ENCODE measurements around the gene SUSD4. TPM values are rescaled to one million over a fixed set of nuclear protein-coding genes. Genes with fewer than 3 reads are reported as not detected.

The SUSD4 gene
- total and polyA plus RNA-seq, 2 of the 8 experiments (the other 6 are each of a cell fraction or from before 2014, with no cell fraction given) = 3.9 to 5.2 TPM

DNA sequence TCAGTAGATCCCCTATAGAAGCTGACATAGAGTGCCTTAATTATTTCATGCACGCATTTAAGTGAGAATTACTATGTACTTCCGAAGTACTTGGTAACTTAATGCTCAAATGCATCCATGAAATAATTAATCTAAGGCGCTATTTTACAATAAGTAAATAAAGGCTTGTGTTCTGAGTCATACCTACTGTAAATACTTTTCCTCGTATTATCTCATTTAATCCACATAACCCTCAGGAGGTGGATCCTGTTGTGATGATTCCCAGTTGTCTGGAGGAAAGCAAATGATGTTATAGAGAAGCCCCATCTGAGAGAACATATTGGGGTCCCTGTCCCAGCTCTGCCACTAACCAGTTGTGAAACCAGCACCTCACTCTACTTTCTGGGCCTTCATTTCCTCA, 16.4 kb downstream of the SUSD4 start (continued):
- TF ChIP-seq CHD7 (IDR thresholded peaks at IDR 0.05; ENCODE audit: insufficient replicate concordance, low read length) = no peak
- TF ChIP-seq JUND (IDR thresholded peaks at IDR 0.05; ENCODE audit: low read length) = no peak
- TF ChIP-seq YY1 (IDR thresholded peaks at IDR 0.05; ENCODE audit: low read depth, low read length) = no peak
- TF ChIP-seq JUN (IDR thresholded peaks at IDR 0.05; ENCODE audit: low read depth, low read length) = no peak

All from H1 (cell line).